BLaER1 (cell line): ENCODE measurements around the gene ANKRD13D.
"Not testable (repeated sequence)": the region's sequence is repeated elsewhere in the genome, so short reads cannot be mapped to it uniquely, and the experiment has no call there.

Experiments used
- H3K27ac ChIP-seq: shearing (Covaris generic); formaldehyde crosslinking; 2 replicates; pipeline ENCODE4 v1.8.1; 2022
- H3K27me3 ChIP-seq: shearing (Covaris generic); formaldehyde crosslinking; 2 replicates; pipeline ENCODE4 v1.8.1; 2022
- H3K36me3 ChIP-seq: shearing (Covaris generic); formaldehyde crosslinking; 2 replicates; pipeline ENCODE4 v1.8.1; 2022
- H3K4me1 ChIP-seq: shearing (Covaris generic); formaldehyde crosslinking; 2 replicates; pipeline ENCODE4 v1.8.1; 2022
- H3K4me2 ChIP-seq: shearing (Covaris generic); formaldehyde crosslinking; 2 replicates; pipeline ENCODE4 v1.8.1; 2022
- H3K4me3 ChIP-seq: shearing (Covaris generic); formaldehyde crosslinking; 2 replicates; pipeline ENCODE4 v1.8.1; 2022
- H3K9ac ChIP-seq: shearing (Covaris generic); formaldehyde crosslinking; 2 replicates; pipeline ENCODE4 v1.8.1; 2022
- H3K9me3 ChIP-seq: shearing (Covaris generic); formaldehyde crosslinking; 2 replicates; pipeline ENCODE4 v1.8.1; 2022
- H4K20me1 ChIP-seq: shearing (Covaris generic); formaldehyde crosslinking; 2 replicates; pipeline ENCODE4 v1.8.1; 2022
- Cebpa-rat ChIP-seq: shearing (Covaris generic); IDR thresholded peaks from 2 replicates; pipeline ENCODE4 v1.8.1; 2022

Gene ANKRD13D

GRCh38 chr11:67316882-67317204 is 27.7 kb downstream of the ANKRD13D start:
- Histone ChIP-seq H3K4me3 (peak overlapping the region; percentile 76), H3K9ac (peak overlapping the region; percentile 80), H3K27ac (peak overlapping the region; percentile 84), H3K27me3 (no peaks in the 10 kb centered on the region), H3K36me3 (peaks cover 5% of the 10 kb centered on the region; the same call in 1 of the 2 replicates), H3K4me2 (peak overlapping the region; percentile 93), H4K20me1 (no peaks in the 10 kb centered on the region), H3K4me1 (peaks cover 30% of the 10 kb centered on the region), H3K9me3 (no peaks in the 10 kb centered on the region)
- no peak for TF ChIP-seq Cebpa-rat

GRCh38 chr11:67317205-67317887 is 28.2 kb downstream of the ANKRD13D start:
- peak overlapping the region; percentile 76 for H3K4me3 ChIP-seq
- H3K27ac ChIP-seq = peak overlapping the region; percentile 84
- H3K9me3 ChIP-seq = no peaks in the 10 kb centered on the region
- H3K9ac ChIP-seq = peak overlapping the region; percentile 80
- TF ChIP-seq Cebpa-rat = no peak
- H3K27me3 ChIP-seq = no peaks in the 10 kb centered on the region
- peak overlapping the region; percentile 93 for H3K4me2 ChIP-seq
- peaks cover 5% of the 10 kb centered on the region; the same call in 1 of the 2 replicates for H3K36me3 ChIP-seq
- no peaks in the 10 kb centered on the region for H4K20me1 ChIP-seq
- peaks cover 30% of the 10 kb centered on the region for H3K4me1 ChIP-seq

DNA sequence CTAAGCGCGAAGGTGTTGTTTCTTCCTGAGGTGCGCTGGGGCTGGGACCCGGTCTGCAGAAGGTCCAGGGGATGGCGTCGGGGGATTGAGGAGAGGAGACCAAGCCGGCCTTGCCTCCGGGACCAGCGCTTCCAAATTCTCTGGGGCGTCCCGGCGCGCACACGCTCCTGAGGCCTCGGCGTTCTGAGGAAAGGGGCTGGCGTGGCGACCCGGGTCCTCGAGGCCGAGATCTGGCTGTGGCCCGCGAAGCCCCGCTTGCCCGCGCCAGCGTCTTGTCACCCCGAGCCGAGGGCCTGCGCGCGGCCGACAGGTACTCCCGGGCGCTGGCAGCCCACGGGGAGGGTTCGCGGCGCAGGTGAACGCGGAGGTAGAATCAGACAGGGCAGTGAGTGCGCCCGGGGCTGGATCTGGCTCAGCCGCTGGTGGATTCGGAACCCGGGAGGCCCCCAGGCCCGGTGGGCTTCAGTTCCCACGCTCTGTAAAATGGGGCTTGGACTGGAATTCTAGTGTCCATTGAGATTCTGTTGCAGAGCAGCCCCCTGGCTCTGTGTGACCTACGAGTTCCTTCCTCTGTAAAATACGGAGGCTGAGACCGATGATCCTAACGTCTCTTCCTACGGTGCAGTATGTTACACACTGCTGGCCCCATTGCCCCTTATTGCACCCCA is 28.9 kb downstream of the ANKRD13D start:
- Histone ChIP-seq H3K9me3 (no peaks in the 10 kb centered on the region), H3K27me3 (no peaks in the 10 kb centered on the region), H3K27ac (no peak overlapping the region), H3K9ac (peak overlapping the region; percentile 80), H3K4me3 (peak overlapping the region; percentile 76), H3K36me3 (no peaks in the 10 kb centered on the region), H3K4me1 (peaks cover 24% of the 10 kb centered on the region), H3K4me2 (peak overlapping the region; percentile 93), H4K20me1 (no peaks in the 10 kb centered on the region)
- no peak for TF ChIP-seq Cebpa-rat

- H3K27ac ChIP-seq, H3K9me3 ChIP-seq, H3K36me3 ChIP-seq, H4K20me1 ChIP-seq, H3K9ac ChIP-seq, H3K27me3 ChIP-seq: not testable (repeated sequence)
- H3K4me2 ChIP-seq = peak overlapping the region; percentile 93
- peak overlapping the region; percentile 76 for H3K4me3 ChIP-seq
- H3K4me1 ChIP-seq = peaks cover 22% of the 10 kb centered on the region
These were observed 29.8 kb downstream of the ANKRD13D start for GRCh38 chr11:67318876-67319275.

GRCh38 chr11:67320011-67320410 is 30.9 kb downstream of the ANKRD13D start:
- H3K4me1 ChIP-seq = peaks cover 22% of the 10 kb centered on the region
- H3K9ac ChIP-seq = no peak overlapping the region
- H4K20me1 ChIP-seq = no peaks in the 10 kb centered on the region
- no peaks in the 10 kb centered on the region for H3K36me3 ChIP-seq
- H3K4me3 ChIP-seq = no peak overlapping the region
- no peak overlapping the region for H3K4me2 ChIP-seq
- H3K27me3 ChIP-seq = no peaks in the 10 kb centered on the region
- no peak for TF ChIP-seq Cebpa-rat
- no peak overlapping the region for H3K27ac ChIP-seq
- H3K9me3 ChIP-seq = no peaks in the 10 kb centered on the region

- Histone ChIP-seq H3K36me3 (no peaks in the 10 kb centered on the region), H3K27me3 (no peaks in the 10 kb centered on the region), H3K4me1 (peaks cover 22% of the 10 kb centered on the region), H3K4me3 (no peak overlapping the region), H3K27ac (no peak overlapping the region), H4K20me1 (no peaks in the 10 kb centered on the region), H3K9me3 (no peaks in the 10 kb centered on the region), H3K9ac (no peak overlapping the region), H3K4me2 (no peak overlapping the region)
- no peak for TF ChIP-seq Cebpa-rat
These were observed 31.6 kb downstream of the ANKRD13D start for GRCh38 chr11:67320691-67321090.

DNA sequence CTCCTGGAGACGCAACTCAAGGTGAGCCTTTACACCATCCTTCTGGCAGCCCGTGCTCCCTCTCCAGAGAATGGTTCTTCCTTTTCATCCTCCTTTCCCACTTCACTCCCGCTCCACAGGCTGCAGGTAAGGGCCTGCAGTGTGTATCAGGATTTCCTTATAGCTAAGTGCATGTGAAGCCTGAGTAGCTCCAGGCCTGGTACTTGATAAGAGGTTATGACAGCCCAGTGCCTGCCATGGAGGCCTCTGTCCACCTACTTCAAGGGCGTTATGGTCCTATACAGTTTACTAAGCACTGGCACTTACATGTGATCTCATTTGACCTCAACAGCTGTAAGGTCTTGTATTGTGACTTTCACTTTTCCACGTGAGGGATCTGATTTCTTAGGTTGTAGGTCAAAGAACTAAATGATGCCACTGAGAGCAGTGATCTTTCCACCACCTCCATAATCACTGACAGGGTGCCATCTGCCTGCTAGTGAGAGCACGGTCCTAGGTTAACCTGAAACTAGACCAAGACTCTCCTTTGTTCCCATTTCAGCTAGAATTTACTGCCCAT is 32.3 kb downstream of the ANKRD13D start:
- Histone ChIP-seq H3K4me2 (no peak overlapping the region), H3K27ac (no peak overlapping the region), H3K9ac (no peak overlapping the region), H4K20me1 (no peaks in the 10 kb centered on the region), H3K4me3 (no peak overlapping the region), H3K36me3 (no peaks in the 10 kb centered on the region), H3K9me3 (no peaks in the 10 kb centered on the region), H3K27me3 (no peaks in the 10 kb centered on the region), H3K4me1 (peaks cover 18% of the 10 kb centered on the region)
- TF ChIP-seq Cebpa-rat = no peak

DNA sequence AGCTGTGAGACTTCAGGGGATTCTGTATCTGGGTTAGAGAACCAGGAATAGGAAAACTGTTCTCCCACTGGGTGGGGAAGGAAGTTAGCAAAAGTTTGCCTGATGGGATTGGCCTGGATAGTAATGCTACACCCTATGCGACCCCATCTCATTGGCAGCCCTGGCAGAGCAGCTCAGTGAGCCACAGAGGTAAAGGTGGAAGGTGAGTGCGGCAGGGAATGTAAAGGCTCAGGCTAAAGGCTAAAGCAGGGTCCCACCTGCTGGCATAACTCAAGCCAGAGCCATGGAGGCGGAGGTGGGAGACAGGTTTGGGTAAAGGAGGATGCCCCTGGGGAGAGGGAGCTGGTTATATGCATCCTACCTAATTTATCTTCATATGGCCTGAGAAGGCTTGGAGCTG is 32.9 kb downstream of the ANKRD13D start:
- no peak overlapping the region for H3K4me3 ChIP-seq
- H3K27ac ChIP-seq = no peak overlapping the region
- no peaks in the 10 kb centered on the region for H3K27me3 ChIP-seq
- peaks cover 15% of the 10 kb centered on the region for H3K4me1 ChIP-seq
- H3K9ac ChIP-seq = no peak overlapping the region
- TF ChIP-seq Cebpa-rat = no peak
- H3K36me3 ChIP-seq = no peaks in the 10 kb centered on the region
- H3K4me2 ChIP-seq = no peak overlapping the region
- H3K9me3 ChIP-seq = no peaks in the 10 kb centered on the region
- no peaks in the 10 kb centered on the region for H4K20me1 ChIP-seq

DNA sequence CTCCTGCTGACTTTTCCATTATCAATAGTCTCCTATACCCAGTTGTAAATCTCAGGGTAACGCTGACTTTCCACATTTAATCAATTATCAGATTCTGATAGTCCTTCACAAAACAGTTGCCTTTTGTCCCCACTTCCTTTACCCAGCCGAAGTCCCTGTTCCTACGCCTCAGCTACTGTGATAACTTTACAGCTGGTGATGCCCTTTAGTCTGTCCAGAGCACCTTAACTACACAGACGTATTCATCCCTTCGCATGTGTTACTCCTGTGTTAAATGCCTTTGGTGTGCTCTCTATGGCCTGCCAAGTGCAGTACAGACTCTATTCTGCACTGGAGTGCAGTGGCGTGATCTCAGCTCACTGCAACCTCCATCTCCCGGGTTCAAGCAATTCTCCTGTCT is 34.4 kb downstream of the ANKRD13D start:
- no peaks in the 10 kb centered on the region for H3K9me3 ChIP-seq
- H3K4me1 ChIP-seq = peaks cover 9% of the 10 kb centered on the region
- H4K20me1 ChIP-seq = no peaks in the 10 kb centered on the region
- no peak for TF ChIP-seq Cebpa-rat
- H3K27me3 ChIP-seq = no peaks in the 10 kb centered on the region
- no peak overlapping the region for H3K4me2 ChIP-seq
- H3K27ac ChIP-seq = no peak overlapping the region
- H3K9ac ChIP-seq = no peak overlapping the region
- no peaks in the 10 kb centered on the region for H3K36me3 ChIP-seq
- no peak overlapping the region for H3K4me3 ChIP-seq

DNA sequence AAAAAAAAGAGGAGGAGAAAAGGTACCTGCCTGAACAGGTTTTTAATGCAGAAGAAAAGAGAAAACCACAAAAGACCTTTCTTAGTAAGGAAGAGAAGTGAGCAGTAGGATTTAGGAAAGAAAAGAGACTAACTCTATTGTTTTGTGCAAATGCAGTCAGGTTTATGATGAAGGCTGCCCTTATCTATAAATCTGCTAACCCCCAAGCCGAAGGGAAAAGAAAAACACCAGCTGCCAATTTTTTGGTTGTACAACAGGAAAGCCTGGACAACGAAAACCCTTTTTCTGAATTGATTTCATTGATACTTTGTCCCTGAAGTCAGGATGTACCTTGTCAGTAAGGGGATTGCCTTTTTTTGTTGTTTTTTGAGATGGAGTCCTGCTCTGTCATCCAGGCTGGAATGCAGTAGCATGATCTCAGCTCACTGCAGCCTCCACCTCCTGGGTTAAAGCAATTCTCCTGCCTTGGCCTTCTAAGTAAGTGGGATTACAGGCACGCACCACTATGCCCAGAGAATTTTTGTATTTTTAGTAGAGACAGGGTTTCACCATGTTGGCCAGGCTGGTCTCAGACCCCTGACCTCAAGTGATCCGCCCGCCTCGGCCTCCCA is 43.1 kb downstream of the ANKRD13D start:
- Histone ChIP-seq H3K27ac (no peak overlapping the region), H3K4me1 (no peaks in the 10 kb centered on the region), H3K27me3 (no peaks in the 10 kb centered on the region), H3K9me3 (no peaks in the 10 kb centered on the region), H3K36me3 (no peaks in the 10 kb centered on the region; the same call in 1 of the 2 replicates), H3K9ac (no peak overlapping the region), H3K4me3 (no peak overlapping the region), H4K20me1 (no peaks in the 10 kb centered on the region), H3K4me2 (no peak overlapping the region)
- no peak for TF ChIP-seq Cebpa-rat
